Mesenteric fat pad (tissue), 1 donor: Measurements from ENCODE around the gene AATF. TPM values are rescaled to one million over a fixed set of nuclear protein-coding genes. Genes with fewer than 3 reads are reported as not detected.

Experiments
- DNase-seq: peaks from one replicate; pipeline ENCODE4 v3.0.0-alpha.2; 2020; ENCODE audit warnings: low spot score
- long read RNA-seq: library from polyadenylated mRNA; unstranded; transcript quantifications from one replicate; pipeline ENCODE4 v2.0.0, GENCODE V29; 2020
- total RNA-seq: library from RNA; stranded (reverse); fragmentation: NEBNext Ultra II Directional; extraction: Animal tissue kit (Norgen Biotek cat#: 25700); gene quantifications from one replicate; pipeline ENCODE4 v1.2.1, GENCODE V29; 2021
- donor health status: DM: yes; HTN: yes; CAD: no.

AATF gene, protein sequence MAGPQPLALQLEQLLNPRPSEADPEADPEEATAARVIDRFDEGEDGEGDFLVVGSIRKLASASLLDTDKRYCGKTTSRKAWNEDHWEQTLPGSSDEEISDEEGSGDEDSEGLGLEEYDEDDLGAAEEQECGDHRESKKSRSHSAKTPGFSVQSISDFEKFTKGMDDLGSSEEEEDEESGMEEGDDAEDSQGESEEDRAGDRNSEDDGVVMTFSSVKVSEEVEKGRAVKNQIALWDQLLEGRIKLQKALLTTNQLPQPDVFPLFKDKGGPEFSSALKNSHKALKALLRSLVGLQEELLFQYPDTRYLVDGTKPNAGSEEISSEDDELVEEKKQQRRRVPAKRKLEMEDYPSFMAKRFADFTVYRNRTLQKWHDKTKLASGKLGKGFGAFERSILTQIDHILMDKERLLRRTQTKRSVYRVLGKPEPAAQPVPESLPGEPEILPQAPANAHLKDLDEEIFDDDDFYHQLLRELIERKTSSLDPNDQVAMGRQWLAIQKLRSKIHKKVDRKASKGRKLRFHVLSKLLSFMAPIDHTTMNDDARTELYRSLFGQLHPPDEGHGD
- total RNA-seq: 42.3 TPM
- long read RNA-seq, transcript AATF-208 (12 exons, 2,141 nt): major isoform, 169 of 207 reads
- long read RNA-seq, partial matches to known transcripts: 9 of 207 reads
- long read RNA-seq, other reads (novel, unspliced or antisense): 28 of 207 reads

- DNase-seq: peak; percentile 99
These were observed at the start of gene AATF for GRCh38 chr17:36948717-36949460. AATF (plus strand) TSS chr17:36948954; CDS start chr17:36949126, 172 bp downstream.

DNA sequence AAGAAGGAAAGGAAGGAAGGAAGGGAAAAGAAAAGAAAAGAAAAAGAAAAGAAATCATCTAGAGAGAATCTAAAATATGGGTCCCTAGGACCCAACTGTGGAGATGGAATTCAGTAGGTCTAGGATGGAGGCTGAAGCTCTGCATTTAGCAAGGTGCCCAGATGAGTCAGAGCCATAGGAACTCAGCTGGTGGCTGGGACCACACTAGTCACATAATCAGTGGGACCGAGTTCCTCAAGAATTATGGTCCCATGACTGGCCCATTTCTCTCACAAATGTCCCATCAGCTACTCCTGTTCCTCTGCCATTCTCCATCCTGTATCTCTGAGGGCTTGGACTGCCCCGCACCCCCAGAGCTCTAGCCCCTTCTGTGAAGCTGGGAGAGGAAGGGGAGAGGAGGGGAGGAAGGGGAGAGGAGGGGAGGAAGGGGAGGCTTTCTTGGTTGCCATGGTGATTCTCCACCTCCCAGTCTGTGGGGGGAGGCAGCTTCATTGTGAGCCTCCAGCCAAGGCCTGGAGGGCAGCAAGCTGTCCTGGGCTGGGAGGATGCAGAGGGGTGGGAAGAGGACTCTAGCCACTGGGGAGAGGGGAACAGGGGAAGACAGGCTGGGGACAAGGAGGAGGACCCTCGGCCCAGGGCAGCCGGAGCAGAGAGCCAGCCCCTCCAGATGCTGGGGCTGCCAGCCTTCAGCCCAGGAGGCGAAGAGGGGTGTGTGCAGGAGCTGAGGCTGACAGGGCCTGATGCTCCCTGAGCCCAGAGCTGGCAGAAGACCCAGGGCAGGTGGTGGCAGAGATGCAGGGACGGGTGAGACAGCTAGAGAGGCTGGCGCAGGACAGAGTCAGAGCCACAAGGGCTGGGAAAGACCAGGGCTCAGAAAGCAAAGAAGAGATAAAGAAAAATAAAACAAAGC, 49.2 kb upstream of the AATF start:
- no peak for DNase-seq

- no peak for DNase-seq
These were observed 48.6 kb upstream of the AATF start for GRCh38 chr17:36900160-36900512.

DNA sequence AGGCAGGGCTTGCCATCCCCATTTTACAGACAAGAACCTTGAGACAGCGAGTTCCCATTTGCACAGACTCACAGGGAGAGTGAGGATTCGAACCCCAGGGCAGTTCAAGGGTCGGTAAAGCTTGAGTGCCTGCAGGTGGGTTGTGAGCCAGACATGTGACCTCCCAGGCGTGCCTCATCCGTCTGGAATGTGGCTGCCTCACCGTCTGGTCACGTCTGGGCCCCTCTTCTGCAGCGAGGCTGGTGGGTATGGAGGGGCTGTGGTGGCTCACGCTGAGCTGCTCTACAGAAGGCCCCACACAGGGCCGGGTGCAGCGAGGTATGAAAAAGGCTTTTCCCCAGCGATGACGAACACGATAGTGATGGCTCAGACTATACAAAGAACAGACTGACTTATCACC, 47.2 kb upstream of the AATF start:
- DNase-seq: no peak

DNA sequence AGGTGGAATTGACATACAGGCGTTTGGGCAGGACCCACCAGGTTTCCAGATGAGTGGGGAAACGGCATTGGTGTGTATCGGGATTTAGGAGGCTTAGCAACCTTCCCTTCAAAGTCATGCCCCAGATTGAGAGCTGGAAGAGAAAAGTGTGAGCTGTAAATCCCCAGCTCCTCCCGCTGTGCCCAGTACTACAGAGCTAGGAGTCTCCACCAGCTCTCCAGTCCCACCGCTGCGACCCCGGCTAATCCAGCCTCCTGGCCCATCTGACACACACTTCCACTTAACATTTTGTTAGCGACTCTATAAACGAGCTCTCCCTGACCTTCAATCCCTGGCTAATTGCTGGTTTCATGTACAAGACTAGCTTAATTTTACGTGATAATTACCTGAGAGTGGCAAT, 41.3 kb upstream of the AATF start:
- DNase-seq: no peak

DNA sequence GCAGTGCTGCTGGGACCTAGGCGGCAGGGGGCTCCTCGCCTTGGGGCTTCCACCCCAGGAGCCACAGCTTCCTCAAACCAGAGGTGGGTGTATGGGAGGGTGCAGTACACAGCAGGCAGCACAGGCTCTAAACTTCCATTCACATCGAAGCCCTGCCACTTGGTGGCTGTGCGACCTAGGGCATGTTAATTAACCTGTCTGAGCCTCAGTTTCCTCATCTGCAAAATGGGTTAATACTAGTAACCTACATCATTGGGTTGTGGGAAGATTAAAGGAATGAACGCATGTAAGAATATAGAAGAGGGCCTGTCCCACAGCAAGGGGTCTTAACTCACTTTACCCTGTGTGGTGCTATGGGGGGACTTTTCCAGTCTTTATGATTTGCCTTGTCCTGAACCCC, 38.2 kb upstream of the AATF start:
- DNase-seq: no peak

DNA sequence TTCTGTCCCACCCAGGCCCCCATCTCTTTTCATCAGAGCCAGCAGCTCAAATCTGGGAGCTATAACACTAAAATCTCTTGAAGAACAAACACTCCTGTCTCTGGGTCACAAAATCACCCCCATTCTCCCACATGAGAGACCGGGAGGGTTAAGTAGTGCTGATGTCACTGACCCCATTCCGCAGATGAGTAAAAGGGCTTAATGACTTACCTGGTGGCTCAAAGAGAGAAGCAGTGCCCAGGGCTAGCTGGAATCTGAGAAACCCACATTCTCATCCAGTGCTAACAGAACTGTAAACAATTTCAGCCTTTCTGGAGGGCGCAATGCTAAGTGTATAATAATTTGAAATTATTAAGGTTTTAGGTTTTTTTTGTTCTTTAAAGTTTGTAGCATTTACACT, 37.8 kb upstream of the AATF start:
- no peak for DNase-seq

DNA sequence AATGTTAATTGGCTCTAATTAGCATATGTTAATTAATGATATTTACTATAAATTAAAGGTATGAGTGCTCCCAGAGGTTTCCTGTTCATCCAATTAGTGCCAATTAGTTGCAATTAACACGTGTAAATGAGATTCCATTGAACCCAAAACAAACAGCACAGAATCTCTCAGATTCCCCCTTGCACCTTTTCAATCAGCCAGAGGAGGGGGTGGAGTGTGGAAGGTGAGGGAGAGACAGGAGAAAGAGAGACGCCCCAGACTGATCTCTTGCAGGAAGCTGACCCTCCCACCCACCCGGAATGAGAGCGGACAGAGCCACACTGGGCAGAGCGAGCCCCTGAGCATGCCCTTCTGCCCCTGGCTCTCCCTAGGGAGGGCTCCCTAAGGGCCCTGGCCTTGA, 35.6 kb upstream of the AATF start:
- DNase-seq: no peak

- DNase-seq: no peak
These were observed 30.5 kb upstream of the AATF start for GRCh38 chr17:36918211-36918691.

DNA sequence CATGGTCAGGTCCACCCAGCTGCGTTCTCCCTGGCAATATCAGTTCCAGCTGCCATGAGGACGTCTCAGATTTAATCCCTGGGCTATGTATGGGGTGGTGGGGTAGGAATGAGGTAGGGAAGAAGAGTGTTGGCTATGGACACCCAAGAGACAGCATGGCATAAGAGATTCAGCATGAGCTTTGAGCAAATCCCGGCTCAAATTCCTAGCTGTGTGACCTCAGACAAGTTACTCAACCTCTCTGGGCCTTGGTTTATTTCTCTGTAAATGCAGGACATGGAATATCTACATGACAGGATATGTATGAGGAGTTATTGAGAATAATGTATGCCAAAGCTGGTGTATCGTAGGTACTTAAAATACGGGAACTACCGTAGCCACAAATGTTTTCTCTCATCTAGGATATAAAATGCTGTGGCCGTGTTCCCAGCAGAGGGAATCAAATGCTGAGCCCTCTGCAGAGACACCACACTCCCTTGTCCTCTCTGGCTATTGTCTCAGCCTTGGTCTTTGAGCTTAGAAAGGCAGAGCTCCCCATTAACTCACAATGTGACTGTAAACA, 29.3 kb upstream of the AATF start:
- DNase-seq: no peak

DNA sequence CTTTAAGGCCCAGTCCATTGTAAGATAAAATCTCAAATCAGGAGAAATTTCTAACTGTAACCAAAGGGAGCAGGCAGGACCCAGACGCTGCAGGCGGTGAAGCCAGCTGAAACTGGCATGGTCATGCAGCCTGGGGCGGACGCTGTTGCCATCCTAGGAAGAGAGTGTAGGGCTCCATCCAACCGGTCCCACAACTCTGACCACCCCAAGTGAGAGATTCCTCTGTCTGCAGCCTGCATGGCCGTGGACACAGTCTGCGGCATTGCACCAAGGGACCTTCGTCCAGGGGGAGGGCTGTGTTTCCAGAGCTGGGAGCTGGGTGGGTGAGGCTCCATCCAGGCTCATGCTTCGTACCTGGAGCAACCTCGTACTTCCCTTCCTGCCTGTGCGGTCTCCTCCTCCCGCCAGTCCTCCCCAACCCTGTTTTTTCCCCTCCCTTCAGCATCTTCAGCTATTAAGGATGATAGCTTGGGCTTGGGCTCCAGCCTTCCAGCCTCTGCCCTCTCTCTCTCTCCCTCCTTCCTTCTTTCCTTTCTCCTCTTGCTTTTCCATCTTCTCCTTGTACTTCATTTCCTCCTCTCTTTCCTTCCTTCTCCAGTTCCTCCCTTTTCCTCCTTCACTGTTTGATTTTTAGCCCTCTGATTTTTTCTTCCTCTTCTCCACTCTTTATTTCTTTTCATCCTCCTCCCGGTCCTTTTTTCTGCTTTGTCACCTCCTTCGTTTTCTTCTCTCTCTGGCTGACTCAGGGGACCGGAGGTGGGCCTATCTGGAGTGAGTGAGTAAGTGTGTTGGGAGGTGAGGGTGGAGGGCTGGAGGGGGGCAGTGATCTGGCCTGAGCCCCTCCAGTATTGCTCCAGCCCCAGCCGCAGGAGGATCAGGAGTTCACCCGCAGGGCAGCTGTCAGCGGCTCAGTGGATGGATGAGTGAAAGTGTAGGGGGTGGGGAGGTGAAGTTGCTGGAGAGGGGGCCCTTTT, 28.4 kb upstream of the AATF start:
- no peak for DNase-seq

- DNase-seq: no peak
These were observed 27.5 kb upstream of the AATF start for GRCh38 chr17:36921095-36921851.

GRCh38 chr17:36922175-36922574, 26.6 kb upstream of the AATF start:
- DNase-seq: no peak

DNA sequence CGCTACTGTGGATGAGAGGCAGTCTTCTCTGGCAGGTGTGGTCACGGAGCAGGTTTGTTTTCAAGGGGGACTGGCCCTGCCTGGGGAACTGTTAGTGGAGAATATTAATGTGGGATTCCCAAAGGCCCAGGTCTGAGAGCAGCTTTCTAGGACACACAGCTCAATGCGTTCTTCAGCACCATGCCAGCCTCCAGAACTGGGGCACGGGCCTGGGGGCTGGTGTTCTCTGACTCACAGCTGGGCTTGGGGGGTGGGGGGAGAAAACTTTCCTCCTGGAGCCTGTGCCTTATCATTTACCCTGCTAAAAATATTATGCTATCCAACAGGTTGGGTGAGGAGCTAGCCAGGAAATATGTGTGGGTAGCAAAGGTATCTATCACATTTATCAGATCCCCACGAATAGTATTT, 24.9 kb upstream of the AATF start:
- DNase-seq: no peak

- peak; percentile 24 for DNase-seq
These were observed 22.5 kb upstream of the AATF start for GRCh38 chr17:36926226-36926625.

GRCh38 chr17:36926701-36927100, 22.1 kb upstream of the AATF start:
- DNase-seq: no peak

DNA sequence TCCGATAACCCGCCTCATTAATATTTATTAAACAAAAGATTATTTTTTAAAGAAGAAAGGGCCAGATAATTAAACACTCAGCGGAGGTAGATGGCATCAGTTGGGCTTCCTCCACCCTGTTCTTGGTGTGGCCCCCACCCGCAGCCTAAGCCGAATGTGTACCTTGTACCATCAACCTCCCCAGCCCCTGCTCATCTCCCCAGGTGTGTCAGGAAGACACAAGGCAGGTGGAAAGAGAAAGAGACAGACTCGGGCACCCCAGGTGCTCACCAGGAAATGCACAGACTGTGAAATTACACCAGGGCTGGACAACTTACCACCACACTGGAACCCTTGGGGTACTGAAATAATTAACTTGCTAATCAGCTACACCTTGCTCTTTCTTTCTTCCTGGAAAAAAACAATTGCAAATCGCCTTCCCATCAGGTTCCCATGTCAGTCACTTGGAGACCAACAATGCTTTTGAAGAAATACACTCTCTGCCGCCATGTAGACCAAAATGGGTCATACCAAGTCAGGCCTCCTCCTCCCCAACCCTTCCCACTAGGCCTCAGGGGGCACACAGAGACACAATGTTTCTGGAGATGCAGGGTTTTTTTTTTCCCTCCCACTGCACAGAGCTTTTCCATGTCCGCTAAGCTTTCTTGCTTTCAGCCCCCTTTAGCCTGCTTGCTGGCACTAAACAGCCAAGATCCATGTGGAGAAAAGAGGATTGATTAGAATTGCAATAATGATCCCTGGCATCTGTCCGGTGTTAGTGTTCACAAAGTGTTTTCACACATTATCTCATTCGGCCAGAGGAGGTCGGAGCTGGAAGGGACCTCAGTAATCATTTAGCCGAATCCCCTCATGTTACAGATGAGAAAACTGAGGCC, 20.0 kb upstream of the AATF start:
- DNase-seq: peak; percentile 24
